Erythroblast (primary cell): ENCODE measurements around the gene PRKAR2B.
"Not testable (repeated sequence)": the region's sequence is repeated elsewhere in the genome, so short reads cannot be mapped to it uniquely, and the experiment has no call there.

Experiments used
- DNase-seq, 2 experiments: peaks; one replicate each; lab custom pipeline; 2025; lab: John Stamatoyannopoulos, UW
- GATA1 ChIP-seq: IDR thresholded peaks from 2 replicates; pipeline ENCODE4 v1.6.1; 2011; ENCODE audit warnings: low read depth, mild to moderate bottlenecking, control low read depth, low read length, moderate library complexity
- POLR2A ChIP-seq: IDR thresholded peaks from 2 replicates; pipeline ENCODE4 v1.6.1; 2011; ENCODE audit warnings: mild to moderate bottlenecking, low read length

The PRKAR2B gene

DNA sequence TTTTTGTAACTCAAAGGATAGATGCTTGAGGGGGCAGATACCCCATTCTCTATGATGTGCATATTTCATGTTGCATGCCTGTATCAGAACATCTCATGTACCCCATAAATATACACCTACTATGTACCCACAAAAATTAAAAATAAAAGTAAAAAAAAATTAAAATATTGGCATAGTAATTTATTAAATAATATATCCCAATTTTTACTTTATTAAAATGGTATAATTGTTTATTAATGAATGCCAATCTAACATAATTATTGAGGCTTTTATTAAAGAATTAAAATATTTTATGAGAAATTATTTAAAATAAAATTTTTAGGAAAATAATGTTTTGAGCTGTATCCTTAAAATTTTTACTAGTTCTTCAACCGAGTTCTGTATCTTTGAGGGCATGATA, 105.4 kb downstream of the PRKAR2B start:
- no peak for DNase-seq
- TF ChIP-seq POLR2A (no peak), GATA1 (no peak)

DNA sequence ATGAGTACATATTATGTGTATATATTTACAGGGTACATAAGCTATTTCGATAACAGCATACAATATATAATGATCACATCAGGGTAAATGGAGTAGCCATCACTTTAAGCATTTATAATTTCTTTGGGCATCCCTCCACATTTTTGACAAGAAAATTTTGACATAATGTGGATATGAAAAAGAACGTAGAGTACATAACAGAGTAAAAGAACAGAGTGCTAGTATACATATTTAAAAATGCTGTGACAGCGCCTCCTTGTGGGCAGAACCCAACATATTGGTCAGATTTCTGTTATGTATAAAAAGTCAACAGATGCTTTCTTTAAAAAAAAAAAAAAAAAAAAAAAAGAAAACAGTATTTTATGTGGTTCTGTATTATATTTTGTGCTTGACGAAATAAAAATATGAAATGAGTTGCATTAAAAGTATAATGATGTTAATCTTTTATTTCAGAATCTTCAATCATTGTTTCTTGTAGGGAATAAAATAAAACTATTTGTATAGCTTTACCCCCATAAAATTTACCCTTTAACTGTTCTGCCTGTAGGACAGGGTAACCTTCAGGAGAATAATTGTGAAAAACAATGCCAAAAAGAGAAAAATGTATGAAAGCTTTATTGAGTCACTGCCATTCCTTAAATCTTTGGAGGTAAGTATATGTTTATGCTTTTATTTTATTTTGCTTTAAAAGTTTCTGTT, 106.0 kb downstream of the PRKAR2B start:
- TF ChIP-seq GATA1 (no peak), POLR2A (no peak)
- DNase-seq = peak; percentile 82 to 92

DNA sequence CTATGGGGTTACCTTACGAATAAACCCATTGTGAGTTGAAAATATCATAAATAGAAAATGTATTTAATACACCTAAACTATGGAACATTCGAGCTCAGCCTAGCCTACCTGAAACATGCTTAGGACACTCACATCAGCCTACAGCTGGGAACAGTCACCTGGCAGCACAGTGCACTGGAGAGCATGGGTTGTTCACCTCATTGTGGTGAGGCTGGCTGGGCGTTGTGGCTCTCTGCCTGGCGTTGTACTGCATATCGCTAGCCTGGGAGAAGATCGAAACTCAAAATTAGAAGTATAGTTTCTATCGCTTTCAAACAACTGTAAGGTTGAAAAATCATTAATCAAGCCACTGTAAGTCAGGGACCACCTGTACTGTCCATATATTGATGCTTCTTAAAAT, 107.0 kb downstream of the PRKAR2B start:
- DNase-seq = no peak
- TF ChIP-seq GATA1 (no peak), POLR2A (no peak)

DNA sequence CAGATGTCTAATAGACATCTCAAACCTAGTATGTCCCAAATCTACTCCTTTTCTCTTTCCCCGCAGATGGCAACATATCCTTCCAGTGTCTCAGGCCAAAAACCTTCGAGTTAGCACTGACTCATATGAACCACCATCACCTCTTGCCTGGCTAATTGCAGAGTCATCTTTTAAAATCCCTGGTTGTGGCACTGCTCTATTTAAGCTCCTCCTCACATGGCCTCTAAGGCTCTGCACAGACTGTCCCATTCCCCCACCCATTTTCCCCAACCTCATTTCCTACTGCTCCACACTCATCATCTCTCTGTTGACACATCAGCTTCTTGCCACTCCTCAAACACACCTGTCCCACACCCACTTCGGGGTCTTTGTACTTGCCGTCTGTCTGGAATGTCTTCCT, 107.5 kb downstream of the PRKAR2B start:
- DNase-seq = peak in 1 of 2 experiments; percentile 22
- TF ChIP-seq POLR2A = no peak
- TF ChIP-seq GATA1 = no peak

DNA sequence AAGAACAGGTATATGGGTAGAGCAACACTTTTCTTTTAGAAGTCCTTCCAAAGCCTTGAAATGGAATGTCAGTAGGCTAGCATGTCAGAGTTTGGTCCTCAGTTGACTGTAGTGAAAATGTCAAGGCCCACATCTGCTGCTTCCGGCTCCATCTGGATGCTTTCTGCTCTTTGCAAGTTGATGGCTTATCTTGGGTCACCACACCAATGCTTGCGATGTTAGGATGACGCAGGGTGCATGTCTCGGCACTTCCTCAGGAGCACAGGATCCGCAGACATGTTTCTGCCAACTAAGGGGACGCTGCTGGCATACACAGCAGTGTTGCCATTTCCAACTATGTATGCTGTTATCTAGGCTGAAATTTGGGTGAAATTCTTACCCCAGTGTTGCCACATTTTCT, 110.3 kb downstream of the PRKAR2B start:
- TF ChIP-seq POLR2A = no peak
- TF ChIP-seq GATA1 = no peak

DNA sequence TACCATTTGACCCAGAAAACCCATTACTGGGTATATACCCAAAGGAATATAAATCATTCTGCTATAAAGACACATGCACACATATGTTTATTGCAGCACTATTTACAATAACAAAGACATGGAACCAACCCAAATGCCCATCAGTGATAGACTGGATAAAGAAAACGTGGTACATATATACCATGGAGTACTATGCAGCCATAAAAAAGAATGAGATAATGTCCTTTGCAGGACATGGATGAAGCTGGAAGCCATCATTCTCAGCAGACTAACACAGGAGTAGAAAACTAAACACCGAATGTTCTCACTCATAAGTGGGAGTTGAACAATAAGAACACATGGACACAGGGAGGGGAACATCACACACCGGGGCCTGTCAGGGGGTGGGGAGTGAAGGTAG, 111.2 kb downstream of the PRKAR2B start:
- not testable (repeated sequence) for DNase-seq

More for the DNA sequence above, 110.3 kb downstream of the PRKAR2B start:
- DNase-seq = peak in 1 of 2 experiments; percentile 14

DNA sequence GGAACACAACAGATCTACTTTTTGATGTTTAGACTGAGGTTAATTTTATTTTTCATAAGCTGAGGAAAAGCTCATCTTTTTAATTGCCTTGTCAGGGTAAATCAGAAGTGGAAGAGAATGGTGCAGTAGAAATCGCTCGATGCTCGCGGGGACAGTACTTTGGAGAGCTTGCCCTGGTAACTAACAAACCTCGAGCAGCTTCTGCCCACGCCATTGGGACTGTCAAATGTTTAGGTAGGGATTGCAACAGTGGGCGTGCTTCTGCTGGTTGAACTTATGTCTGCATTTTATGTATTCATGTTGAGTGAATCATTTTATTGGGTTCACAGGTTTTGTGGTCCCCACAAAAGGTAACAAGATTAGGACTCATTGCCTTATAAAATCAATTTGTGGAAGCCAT, 112.6 kb downstream of the PRKAR2B start:
- TF ChIP-seq POLR2A = no peak
- no peak for TF ChIP-seq GATA1
- no peak for DNase-seq

DNA sequence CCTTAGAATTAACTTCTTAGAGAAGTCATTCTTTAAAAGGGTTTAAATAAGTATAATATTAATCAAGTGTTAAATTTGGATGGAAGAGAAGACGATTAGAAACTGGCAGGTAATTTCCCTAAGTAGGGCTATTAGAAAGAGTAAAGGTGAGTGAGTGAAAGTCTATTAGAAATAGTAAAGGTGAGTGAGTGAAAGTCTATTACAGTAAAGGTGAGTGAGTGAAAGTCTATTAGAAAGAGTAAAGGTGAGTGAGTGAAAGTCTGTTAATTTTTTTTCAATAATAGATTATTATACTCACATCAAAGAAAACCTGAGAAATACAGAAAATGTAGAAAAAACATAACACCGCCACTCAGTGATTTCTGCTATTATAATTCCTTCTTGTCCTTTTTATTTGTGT, 113.5 kb downstream of the PRKAR2B start:
- TF ChIP-seq GATA1 (no peak), POLR2A (no peak)
- DNase-seq = no peak

DNA sequence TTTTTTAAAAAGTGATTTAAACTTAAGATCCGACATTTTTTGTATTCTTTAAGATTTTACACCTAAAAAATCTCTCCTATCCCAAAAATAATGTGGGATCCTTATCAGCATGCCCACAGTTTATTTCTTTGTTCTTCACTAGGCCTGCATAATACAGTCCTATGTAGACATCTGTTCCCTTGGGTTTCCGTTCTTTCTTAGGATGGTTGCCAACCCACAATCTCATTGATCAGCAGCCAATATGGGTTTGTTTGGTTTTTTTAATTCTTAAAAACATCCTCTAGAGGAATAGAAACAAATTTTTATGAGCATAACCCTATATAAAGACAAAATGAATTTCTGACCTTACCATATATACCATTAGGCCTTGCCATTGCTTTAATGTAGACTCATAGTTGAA, 115.9 kb downstream of the PRKAR2B start:
- TF ChIP-seq GATA1 (no peak), POLR2A (no peak)

DNA sequence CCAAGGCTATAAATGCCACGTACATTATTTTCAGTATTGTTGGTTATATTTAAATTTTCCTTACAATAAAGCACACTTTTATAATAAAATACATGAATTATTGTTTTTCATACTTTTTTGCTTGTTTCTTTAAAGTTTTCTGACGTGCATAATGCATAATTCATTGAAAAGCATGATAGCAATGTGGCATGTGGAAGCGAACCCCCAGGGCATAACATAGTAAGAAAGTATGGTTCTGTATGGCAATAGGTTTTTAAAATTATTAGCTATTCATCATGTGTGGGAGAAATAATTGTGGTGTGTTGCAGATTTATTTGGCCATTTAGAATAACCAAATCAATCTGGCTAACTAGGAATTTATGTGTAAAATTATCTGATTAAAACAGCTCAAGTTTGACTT, 116.9 kb downstream of the PRKAR2B start:
- no peak for TF ChIP-seq GATA1
- no peak for TF ChIP-seq POLR2A
- DNase-seq = no peak

More for the DNA sequence above, 115.9 kb downstream of the PRKAR2B start:
- DNase-seq = no peak

DNA sequence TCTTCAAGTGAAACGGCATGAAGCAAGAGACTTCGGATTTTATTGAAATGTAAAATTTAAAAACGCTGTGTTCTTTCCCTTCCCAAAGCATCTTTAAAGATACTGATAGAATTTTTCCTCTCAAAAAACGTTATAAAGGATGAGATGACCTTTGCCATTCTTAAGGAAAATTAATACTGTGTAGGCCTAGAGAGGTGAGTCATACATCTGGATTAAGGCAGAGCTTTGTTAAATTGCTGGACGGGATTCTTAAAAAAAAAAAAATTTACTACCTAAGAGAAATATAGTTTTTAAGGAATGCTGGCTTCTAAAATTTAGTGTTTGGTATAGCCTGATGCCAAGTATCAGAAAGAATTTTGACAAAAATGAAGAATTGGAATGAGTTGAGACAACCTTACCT, 118.0 kb downstream of the PRKAR2B start:
- DNase-seq = no peak

DNA sequence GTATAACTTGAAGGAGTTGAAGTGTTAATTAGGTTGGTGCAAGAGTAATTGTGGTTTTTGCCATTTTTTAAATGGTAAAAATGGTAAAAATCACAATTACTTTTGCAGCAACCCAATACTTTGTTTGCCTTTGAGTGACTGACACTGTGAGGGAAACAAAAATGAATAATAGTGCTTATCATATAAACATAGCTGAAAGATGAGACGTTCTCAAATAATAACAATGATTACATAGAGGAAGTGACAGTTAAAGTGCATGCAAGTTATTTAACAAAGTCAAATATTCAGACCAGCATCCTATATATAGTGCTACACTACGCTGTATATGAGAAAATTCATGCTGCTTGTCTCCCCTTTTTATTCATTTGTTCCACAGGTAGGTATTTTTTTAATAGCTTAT, 119.6 kb downstream of the PRKAR2B start:
- TF ChIP-seq POLR2A (no peak), GATA1 (no peak)
- DNase-seq = no peak

More for the DNA sequence above, 118.0 kb downstream of the PRKAR2B start:
- no peak for TF ChIP-seq GATA1
- no peak for TF ChIP-seq POLR2A

DNA sequence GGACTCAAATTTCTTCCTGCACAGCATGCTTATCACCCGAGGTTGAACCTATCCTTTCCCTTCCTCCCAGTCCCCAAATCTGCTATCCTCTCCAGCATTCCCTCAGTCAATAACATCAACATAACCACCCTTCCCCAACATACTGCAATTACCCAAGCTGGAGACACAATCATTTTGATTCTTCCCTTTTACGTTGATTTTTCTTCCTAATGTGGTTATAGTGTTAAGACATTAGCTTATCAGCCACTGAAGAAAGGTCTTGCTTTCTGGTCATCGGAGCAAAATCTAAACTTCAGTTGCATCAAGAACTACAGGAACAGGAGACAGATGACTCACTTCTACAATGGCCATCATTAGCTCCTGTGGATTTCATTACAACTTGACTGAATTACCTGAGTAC, 120.8 kb downstream of the PRKAR2B start:
- no peak for TF ChIP-seq POLR2A
- TF ChIP-seq GATA1 = no peak
- no peak for DNase-seq

DNA sequence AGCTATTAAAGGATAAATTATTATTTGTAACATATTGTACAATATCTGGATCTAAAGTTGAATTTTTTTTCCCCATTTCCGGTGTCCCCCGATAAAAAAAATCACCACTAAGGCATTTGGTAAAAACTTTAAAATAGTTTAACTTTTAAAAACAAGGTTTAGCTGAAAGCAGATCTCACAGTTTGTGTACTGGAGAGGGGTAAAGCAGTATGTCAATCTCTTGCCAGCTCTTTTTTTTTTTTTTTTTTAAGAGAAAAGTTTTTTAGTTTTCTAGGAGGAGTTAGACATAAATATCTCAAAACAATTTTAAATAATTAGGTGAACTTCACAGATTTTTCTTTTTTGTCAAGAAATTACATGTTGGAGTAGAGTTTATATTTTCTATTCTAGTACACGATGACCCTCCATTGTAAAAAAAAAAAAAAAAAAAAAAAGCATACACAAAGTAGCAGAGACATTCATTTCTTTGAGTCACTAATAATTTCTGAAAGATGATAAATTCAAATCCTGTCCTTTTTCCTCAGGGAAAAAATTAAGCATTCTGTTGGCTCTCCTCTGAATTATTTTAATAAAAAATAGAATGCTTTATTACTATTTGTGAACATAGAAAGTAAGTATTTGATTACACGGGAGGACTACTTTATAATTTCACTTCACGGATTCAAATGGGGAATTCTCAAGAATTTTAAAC, 122.4 kb downstream of the PRKAR2B start:
- no peak for DNase-seq
- TF ChIP-seq POLR2A (no peak), GATA1 (no peak)
